Measurements from ENCODE around the gene ARFGAP1.
A peak's percentile ranks its signal among the peaks of the same experiment; 100 is the strongest.

Gene ARFGAP1

DNA sequence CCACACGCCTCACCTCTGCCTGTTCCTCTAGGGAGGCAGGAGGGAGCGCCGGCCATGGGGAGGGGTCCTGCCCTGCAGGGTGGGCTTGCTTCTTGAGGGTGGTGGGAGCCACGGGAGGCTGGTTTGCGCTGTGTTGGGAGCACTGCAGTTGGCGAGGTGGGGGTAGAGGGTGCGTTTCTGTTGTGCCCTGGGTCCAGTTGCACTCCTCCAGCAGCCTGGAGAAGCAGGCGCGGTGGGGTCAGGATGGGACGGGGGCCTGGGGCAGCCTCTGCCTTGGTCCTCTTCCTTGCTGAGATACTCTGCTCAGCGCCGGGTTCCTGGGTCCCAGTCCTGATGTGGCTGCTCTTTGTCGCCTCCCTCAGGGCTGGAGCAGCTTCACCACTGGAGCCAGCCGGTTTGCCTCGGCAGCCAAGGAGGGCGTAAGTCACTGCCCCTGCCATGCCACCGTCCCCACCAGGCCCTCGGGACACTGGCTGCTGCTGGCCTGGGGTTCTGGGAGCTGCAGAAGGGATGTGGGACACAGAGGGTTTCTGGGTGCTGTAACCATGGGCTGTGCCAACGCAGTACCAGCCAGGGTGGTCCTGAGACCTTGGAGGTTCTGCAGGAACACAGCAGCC is 8.4 kb downstream of the ARFGAP1 start:
- no peak for DNase-seq

GRCh38 chr20:63281742-63282665 is 9.4 kb downstream of the ARFGAP1 start:
- DNase-seq, result peak; percentile 25

- DNase-seq, result no peak
Measured at GRCh38 chr20:63282946-63283345, 10.3 kb downstream of the ARFGAP1 start.

GRCh38 chr20:63283397-63284082 is 10.9 kb downstream of the ARFGAP1 start:
- DNase-seq, result no peak

DNA sequence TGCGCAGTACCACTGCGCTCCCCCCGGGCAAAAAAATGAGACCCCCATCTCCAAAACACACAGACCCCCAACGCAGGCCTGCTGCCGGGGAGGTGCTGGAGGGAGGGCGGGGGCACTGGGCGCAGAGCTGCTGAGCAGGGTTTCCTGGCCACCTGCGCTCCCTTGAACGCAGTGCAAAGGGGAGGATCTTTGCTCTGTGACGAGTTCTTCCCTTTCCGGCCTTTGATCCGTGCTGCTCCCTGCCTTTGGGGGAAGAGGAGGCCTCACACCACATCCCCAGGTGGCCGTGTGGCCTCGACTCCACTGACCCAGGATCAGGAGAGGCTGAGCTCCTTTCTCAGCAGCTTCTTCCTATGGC is 11.4 kb downstream of the ARFGAP1 start:
- no peak for DNase-seq

DNA sequence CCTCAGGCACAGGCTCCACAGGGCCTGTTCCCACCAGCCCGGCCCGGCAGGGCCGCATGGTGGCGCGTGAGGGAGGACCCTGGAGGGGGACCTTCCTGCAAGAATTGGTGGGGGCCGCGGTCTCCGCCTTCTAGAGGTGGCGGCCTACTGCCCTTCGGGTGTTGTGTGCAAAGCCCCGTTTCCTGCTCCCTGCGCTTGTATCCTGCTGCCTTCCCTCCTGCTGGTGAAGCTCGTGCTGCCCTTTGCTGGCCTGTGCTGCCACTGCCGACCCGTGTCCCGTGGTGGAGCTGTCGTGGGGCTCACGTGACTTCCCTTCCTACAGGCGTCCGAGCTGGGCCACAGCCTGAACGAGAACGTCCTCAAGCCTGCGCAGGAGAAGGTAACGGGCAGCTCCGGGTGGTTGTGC is 11.9 kb downstream of the ARFGAP1 start:
- no peak for DNase-seq

- DNase-seq, result no peak
Measured at GRCh38 chr20:63284981-63285524, 12.4 kb downstream of the ARFGAP1 start.

GRCh38 chr20:63285636-63286615 is 13.3 kb downstream of the ARFGAP1 start:
- no peak for DNase-seq

- DNase-seq, result no peak
Measured at GRCh38 chr20:63286781-63287696, 14.4 kb downstream of the ARFGAP1 start.

- no peak for DNase-seq
Measured at GRCh38 chr20:63287697-63288580, 15.3 kb downstream of the ARFGAP1 start.

- no peak for DNase-seq
Measured at GRCh38 chr20:63288581-63289251, 16.1 kb downstream of the ARFGAP1 start.

DNA sequence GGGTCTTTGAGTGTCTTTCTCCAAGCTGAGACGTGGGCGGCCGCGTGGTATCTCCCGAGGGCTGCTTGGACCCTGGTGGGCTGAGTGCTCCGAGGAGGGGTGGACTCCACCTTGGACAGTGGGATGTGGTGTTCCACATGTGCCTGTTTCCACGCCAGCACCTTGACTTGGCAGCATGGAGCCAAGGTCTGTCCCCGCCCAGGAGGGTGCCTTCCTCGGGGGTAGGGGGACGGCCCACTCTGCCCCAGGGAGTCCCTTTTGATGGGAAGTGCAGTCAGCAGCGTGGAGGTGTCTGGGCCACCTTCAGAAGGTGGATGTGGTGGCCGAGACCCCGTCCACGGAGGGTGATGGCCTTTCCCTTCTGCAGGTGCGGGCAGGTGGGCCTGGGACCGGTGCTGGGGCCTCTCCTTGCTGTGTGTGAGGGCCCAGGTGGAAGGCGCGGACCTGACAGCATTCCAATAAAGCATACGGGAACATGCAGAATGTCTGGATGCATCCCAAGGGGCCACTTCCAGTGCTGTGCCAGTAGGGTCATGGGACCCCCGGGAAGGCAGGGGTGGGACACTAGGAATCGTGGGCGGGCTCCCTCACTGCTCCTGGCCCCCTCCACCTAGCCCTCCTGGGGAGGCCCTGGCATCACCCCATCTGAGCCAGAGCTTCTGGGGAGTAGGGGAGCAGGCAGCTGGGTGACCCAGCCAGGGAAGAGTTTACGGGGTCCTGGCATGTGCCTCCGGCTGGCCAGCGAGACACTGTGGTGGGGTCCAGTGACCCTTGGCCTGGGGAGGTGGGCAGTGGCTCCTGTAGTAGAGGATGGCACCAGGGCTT is 16.9 kb downstream of the ARFGAP1 start:
- DNase-seq, result no peak

DNA sequence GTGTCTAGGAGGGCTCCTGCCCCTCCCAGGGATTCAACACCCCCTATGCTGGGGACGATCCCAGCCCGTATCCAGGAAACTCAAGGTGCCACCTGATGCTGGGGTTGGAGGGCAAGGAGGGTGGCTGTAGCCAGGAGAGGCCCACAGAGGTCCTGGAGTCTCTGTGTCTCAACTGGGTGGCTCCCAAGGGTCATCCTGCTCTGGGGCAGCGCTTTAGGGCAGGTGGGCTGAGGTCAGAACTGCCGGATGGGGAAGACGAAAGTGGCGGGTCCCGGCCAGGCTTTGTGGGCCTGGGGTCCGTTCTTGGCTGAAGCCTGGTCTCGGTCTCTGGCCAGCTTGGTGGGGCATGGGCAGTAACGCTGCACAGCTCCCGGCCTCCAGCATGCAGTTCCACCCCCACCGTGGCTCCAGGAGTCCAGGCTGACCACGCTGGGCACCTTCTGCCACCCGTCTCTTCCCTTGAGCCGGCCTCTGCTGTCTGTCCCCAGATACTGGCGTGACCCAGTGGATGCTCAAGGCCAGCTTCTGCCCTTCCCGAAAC is 17.6 kb downstream of the ARFGAP1 start:
- no peak for DNase-seq

- DNase-seq, result no peak
Measured at GRCh38 chr20:63290677-63291472, 18.3 kb downstream of the ARFGAP1 start.

DNA sequence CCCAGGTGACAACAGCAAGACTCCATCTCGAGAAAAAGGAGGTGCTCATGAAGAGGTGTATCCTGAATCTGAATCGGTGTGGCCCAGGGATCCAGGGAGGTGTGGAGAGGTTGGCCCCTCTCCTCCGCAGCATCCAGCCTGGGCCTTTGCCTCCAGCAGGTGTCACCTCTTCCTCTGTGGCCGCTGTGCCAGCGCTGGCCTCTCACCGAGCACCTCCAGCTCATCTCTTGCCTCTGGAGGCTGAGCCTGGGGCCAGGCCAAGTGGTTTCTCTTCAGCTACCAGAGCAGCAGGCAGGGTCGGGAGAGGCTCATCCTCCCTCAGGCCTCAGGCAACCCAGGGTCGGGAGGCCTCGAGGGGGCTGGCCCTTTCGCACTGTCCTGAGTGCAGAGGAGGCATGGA is 19.2 kb downstream of the ARFGAP1 start:
- no peak for DNase-seq

GRCh38 chr20:63292292-63292701 is 19.7 kb downstream of the ARFGAP1 start:
- DNase-seq, result no peak

GRCh38 chr20:63292904-63293303 is 20.3 kb downstream of the ARFGAP1 start, which contains the start of gene COL20A1:
COL20A1 (plus strand) TSS chr20:63293186; CDS start chr20:63295108, 1,922 bp downstream.
- no peak for DNase-seq
